22Rv1 (cell line): ENCODE data around the gene ST8SIA5.

ENCODE experiments used
- ZFX ChIP-seq: fragments of 450-650 bp; IDR thresholded peaks from 2 replicates; pipeline ENCODE4 v1.6.1; 2017; ENCODE audit warnings: antibody characterized with exemption, borderline replicate concordance
- TF ChIP-seq, protein P1 (sequence below): fragments of 450-650 bp; IDR thresholded peaks from 2 replicates; pipeline ENCODE4 v1.5.1; 2017; ENCODE audit warnings: mild to moderate bottlenecking

DNA sequence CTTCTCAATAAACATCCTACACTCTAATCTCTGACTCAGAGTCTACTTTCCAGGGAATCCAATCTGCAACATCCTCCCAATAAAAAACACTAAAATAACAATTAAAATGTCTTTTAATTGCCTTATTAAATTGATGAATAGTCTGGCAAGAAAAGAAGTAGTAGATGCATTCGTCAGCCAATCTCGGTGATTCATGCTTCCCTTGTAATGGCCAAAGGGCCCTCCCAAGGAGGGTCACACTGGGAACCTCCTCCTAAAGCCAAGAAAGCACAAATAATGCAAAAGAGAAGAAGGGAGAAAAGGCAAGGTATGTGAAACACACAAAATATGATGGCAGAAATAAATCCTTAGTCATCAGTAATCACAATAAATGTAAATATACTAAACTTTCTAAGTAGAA is 16.8 kb downstream of the ST8SIA5 start:
- TF ChIP-seq, protein P1, sequence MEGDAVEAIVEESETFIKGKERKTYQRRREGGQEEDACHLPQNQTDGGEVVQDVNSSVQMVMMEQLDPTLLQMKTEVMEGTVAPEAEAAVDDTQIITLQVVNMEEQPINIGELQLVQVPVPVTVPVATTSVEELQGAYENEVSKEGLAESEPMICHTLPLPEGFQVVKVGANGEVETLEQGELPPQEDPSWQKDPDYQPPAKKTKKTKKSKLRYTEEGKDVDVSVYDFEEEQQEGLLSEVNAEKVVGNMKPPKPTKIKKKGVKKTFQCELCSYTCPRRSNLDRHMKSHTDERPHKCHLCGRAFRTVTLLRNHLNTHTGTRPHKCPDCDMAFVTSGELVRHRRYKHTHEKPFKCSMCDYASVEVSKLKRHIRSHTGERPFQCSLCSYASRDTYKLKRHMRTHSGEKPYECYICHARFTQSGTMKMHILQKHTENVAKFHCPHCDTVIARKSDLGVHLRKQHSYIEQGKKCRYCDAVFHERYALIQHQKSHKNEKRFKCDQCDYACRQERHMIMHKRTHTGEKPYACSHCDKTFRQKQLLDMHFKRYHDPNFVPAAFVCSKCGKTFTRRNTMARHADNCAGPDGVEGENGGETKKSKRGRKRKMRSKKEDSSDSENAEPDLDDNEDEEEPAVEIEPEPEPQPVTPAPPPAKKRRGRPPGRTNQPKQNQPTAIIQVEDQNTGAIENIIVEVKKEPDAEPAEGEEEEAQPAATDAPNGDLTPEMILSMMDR: no peak
- no peak for TF ChIP-seq ZFX
